ENCODE data around the gene NUAK1.

NUAK1 gene

GRCh38 chr12:106015646-106016045 is 123.1 kb downstream of the NUAK1 start:
- no peaks in the 10 kb centered on the region for H3K9me3 ChIP-seq (ENCODE audit: insufficient read depth, low read length)
- H3K4me3 ChIP-seq (ENCODE audit: insufficient read depth, low read length, poor library complexity, severe bottlenecking) = no peak overlapping the region
- H3K9me2 ChIP-seq (replicated peaks; ENCODE audit: insufficient read depth, low read length) = no peaks in the 10 kb centered on the region
- no peaks in the 10 kb centered on the region for H3K36me3 ChIP-seq (ENCODE audit: low read length)
- H3F3A ChIP-seq (ENCODE audit: insufficient read depth) = no peaks in the 10 kb centered on the region
- no peaks in the 10 kb centered on the region for H4K20me1 ChIP-seq (ENCODE audit: low read depth, low read length)
- no peak overlapping the region for H2AFZ ChIP-seq (ENCODE audit: low read depth, low read length, severe bottlenecking)
- no peaks in the 10 kb centered on the region for H3K27me3 ChIP-seq (ENCODE audit: low read length)
- no peak overlapping the region for H3K27ac ChIP-seq (ENCODE audit: low read depth, low read length)
- H3K4me2 ChIP-seq (ENCODE audit: low read depth, low read length, poor library complexity, severe bottlenecking) = no peak overlapping the region
- TF ChIP-seq CTCF (IDR thresholded peaks at IDR 0.05; ENCODE audit: insufficient read depth, low read length, poor library complexity, severe bottlenecking) = no peak
- no peak for TF ChIP-seq EZH2phosphoT487 (conservative IDR thresholded peaks at IDR 0.05; ENCODE audit: low read length)
- H3K9ac ChIP-seq (ENCODE audit: low read length) = no peak overlapping the region
- no peaks in the 10 kb centered on the region for H3K79me2 ChIP-seq (ENCODE audit: insufficient read depth, low read length)

- no peaks in the 10 kb centered on the region for H3K36me3 ChIP-seq (ENCODE audit: low read length)
- no peak overlapping the region for H3K9ac ChIP-seq (ENCODE audit: low read length)
- H3F3A ChIP-seq (ENCODE audit: insufficient read depth) = no peaks in the 10 kb centered on the region
Observed at GRCh38 chr12:106013941-106014340, 124.8 kb downstream of the NUAK1 start.

More at GRCh38 chr12:106013941-106014340, 124.8 kb downstream of the NUAK1 start:
- no peaks in the 10 kb centered on the region for H3K9me2 ChIP-seq (replicated peaks; ENCODE audit: insufficient read depth, low read length)
- no peak overlapping the region for H3K27ac ChIP-seq (ENCODE audit: low read depth, low read length)
- no peak overlapping the region for H3K4me3 ChIP-seq (ENCODE audit: insufficient read depth, low read length, poor library complexity, severe bottlenecking)
- H3K4me2 ChIP-seq (ENCODE audit: low read depth, low read length, poor library complexity, severe bottlenecking) = no peak overlapping the region
- H2AFZ ChIP-seq (ENCODE audit: low read depth, low read length, severe bottlenecking) = no peak overlapping the region
- no peaks in the 10 kb centered on the region for H3K9me3 ChIP-seq (ENCODE audit: insufficient read depth, low read length)
- no peaks in the 10 kb centered on the region for H4K20me1 ChIP-seq (ENCODE audit: low read depth, low read length)
- H3K27me3 ChIP-seq (ENCODE audit: low read length) = no peaks in the 10 kb centered on the region
- no peaks in the 10 kb centered on the region for H3K79me2 ChIP-seq (ENCODE audit: insufficient read depth, low read length)
- TF ChIP-seq CTCF (IDR thresholded peaks at IDR 0.05; ENCODE audit: insufficient read depth, low read length, poor library complexity, severe bottlenecking) (no peak), EZH2phosphoT487 (conservative IDR thresholded peaks at IDR 0.05; ENCODE audit: low read length) (no peak)

Data from SU-DHL-6 (cell line).